AG09309 (cell line): ENCODE measurements around the gene PHLDA2.

Source experiments
- DNase-seq: peaks from one replicate; pipeline ENCODE4 v3.0.0-alpha.2; 2010; ENCODE audit warnings: low read depth
- H3K4me3 ChIP-seq: 2 replicates; pipeline ENCODE4 v1.5.1; 2011; ENCODE audit warnings: mild to moderate bottlenecking, low read depth, low read length, moderate library complexity; ENCODE audit not compliant: control insufficient read depth
- TF ChIP-seq, protein P1 (sequence below): IDR thresholded peaks from 2 replicates; pipeline ENCODE4 v1.5.1; 2011; ENCODE audit warnings: mild to moderate bottlenecking, low read depth, low read length, inconsistent platforms; ENCODE audit not compliant: insufficient read depth, control insufficient read depth; ENCODE audit errors: missing control alignments

Gene PHLDA2

DNA sequence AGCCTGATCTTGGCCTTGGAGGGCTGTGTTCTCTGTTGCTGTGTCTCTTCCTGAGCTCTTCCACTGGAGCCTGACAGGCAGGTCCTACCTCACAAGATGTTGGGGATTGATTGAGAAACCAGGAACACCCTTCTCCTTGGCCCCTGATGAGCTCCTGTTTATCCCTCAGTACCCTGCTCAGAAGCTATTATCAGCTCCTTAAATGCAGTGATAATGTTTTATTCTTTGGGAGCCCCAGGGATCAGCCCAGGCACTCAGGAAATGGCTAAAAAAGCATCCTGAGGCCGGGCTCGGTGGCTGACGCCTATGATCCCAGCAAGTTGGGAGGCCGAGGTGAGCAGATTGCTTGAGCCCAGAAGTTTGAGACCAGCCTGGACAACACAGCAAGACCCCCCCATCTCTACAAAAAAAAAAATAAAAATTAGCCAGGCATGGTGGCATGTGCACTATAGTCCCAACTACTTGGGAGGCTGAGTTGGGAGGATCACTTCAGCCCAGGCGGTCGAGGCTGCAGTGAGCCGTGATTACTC, 4.9 kb upstream of the PHLDA2 start:
- no peak for DNase-seq
- no peak overlapping the region for H3K4me3 ChIP-seq
- TF ChIP-seq, protein P1, sequence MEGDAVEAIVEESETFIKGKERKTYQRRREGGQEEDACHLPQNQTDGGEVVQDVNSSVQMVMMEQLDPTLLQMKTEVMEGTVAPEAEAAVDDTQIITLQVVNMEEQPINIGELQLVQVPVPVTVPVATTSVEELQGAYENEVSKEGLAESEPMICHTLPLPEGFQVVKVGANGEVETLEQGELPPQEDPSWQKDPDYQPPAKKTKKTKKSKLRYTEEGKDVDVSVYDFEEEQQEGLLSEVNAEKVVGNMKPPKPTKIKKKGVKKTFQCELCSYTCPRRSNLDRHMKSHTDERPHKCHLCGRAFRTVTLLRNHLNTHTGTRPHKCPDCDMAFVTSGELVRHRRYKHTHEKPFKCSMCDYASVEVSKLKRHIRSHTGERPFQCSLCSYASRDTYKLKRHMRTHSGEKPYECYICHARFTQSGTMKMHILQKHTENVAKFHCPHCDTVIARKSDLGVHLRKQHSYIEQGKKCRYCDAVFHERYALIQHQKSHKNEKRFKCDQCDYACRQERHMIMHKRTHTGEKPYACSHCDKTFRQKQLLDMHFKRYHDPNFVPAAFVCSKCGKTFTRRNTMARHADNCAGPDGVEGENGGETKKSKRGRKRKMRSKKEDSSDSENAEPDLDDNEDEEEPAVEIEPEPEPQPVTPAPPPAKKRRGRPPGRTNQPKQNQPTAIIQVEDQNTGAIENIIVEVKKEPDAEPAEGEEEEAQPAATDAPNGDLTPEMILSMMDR = no peak

DNA sequence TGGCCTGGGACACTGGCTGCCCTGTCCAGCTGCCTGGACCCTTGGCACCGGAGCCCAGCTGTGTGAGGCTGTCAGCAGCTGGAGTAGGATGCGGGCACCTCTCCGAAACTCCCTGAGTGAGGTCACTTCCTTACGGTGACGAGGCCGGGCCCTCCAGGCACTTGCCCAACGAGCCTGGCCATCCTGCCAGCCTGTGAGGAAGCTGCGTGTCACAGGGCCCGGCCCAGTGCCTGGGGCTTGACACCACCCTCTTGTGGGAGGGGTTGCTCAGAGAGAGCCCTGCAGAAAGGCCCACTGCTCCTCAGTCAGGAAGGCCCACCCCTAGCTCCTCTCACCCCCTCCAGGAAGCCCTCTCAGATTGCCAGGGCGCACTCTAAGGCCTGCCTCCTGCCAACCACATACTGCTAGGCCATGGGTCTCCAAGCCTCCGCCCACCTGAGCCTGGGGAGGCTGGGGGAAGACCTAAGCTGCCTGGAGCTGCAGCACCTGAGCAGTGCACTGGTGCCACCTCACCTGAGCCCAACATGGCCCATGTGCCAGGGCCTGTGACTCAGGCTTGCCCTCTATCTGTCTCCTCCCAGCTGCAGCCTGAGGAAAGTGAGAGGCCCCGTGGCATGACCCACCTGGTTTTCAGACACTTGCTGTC, 4.3 kb upstream of the PHLDA2 start:
- DNase-seq = peak; percentile 72
- TF ChIP-seq, protein P1 = no peak
- H3K4me3 ChIP-seq = no peak overlapping the region

DNA sequence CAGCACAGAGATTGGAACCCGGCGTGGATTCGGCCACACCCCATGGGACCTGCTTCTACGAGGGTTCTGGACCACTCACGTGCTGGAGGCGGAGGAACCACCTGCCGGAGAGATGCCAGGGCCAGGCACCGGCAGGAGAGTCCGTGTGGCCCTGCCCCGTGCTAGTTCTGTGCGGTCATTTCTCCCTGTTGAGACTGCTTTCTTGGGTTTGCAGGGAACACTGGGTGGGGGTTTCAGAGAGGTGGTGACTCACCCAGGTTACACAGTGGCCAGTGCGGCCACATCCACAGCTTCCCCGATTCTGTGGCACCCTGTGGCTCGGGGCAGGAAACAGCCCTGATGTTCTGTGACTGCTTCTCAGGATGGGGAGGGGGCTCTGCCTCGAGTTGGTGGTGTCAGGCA, 3.6 kb upstream of the PHLDA2 start:
- no peak for DNase-seq
- H3K4me3 ChIP-seq = no peak overlapping the region
- TF ChIP-seq, protein P1 = no peak

DNA sequence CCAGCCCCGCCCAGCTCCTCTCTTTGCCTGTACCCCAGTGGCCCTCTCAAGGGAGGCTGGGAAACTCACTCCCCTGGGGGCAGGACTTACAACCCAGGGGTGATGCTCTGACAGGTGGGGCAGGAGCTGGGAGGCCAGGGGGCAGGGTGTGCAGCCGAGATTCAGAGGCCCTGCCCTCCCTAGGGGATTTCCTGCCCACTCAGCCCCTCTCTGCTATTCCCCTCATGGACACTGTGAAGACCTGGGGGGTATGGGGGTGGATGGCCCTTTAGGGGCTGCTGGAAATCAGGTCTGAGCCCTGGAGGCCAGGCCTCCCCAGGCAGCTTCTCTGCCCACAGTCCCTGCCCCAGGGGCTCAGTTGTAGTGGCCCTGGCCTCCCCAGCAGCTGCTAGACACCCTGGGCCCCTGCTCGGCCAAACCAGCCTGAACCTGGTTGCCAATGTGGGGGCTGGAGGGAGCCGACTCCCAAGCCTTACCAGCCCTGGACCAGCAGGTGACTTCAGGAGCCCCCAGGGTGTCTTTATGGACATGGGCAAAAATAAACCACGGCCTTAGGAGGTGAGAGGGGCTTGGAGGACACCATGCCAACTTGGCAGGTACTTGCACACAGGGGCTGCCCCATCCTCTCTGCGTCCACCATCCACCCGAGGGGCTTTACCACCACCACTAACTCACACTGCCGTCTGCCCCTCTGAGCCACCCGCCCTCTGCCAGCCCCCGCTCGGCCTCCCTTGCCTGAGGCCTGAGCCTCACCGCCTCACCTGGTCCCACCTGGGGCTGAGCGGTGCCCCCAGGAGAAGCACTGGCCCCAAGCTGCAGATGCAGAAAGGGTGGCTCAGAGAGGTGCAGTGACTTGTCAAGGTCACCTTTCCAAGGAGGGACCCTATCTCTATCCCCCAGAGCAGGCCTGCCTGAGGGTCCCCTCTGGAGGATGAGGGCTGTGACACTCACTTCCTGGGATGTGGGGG, 2.8 kb upstream of the PHLDA2 start:
- TF ChIP-seq, protein P1 = no peak
- H3K4me3 ChIP-seq = no peak overlapping the region
- no peak for DNase-seq

DNA sequence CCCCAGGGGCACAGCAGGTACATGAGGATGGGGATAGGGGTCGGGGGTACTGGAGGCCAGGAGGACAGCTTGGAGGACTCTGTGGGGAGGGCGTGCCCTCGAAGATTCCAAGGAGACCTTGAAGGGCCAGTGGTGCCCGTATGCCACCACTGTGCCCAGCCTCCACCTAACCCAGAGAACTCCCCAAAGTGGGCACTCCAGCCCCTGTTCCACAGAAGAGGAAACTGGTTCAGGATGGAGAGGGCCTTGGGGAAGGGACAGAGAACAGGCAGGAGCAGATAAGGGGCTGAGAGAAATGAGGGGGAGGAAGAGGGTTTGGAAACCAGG, 2.2 kb upstream of the PHLDA2 start:
- no peak overlapping the region for H3K4me3 ChIP-seq
- TF ChIP-seq, protein P1 = no peak
- no peak for DNase-seq

DNA sequence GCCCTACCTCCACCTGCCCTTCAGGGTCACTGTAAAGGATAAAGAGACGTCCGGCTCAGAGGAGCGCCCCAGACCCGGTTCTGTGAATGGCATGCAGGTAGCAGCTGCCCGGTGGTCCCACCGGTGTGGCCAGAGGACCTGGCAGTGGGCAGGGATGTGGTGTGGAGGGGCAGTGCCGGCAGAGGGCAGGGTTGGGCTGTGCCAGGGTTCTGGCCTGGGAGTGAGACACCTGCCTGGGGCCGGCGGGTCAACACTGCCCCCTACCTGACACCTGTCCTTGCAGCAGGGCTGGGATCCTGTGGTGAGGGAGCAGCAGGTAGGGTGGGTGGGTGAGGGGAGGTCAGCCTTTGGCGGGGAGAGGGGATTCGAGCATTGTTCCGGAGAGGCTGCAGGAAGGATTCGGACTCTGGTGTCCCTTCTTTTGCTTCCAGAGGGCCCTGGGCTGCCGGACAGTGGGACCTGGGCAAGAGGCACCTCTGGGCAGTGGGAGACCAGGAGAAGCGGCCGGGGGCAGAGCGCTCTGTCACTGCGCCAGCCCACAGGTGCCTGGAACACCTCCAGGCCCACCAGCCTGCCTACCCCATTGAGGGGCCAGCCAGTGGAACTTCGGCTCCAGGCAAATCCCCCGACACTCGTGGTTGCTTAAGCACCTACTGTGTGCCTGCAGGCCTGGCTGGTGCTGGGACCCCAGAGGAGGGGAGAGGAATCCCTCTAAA, 1.6 kb upstream of the PHLDA2 start:
- no peak for DNase-seq
- peak overlapping the region; percentile 86 for H3K4me3 ChIP-seq
- TF ChIP-seq, protein P1 = peak; percentile 59
